ENCODE results near the gene LYRM9.
"Not testable (repeated sequence)": the region's sequence is repeated elsewhere in the genome, so short reads cannot be mapped to it uniquely, and the experiment has no call there.

LYRM9 gene

DNA sequence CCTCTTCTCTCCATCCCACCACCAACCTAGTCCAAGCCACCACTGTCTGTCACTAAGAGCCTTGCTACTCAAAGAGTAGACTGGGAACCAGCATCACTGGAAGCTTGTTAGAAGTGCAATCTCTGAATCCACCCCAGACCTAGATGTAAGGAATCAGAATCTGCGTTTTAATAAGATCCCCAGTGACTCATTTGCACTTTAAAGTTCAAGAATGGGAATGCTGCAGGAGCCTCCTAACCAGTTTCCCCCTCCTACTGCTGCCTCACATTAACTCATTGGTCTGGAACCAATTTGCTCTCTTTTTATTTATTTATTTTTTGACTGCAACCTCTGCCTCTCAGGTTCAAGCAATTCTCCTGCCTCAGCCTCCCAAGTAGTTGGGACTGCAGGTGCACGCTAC is 19.8 kb upstream of the LYRM9 start:
- Mint-ChIP-seq H3K4me1 (no peaks in the 10 kb centered on the region), H3K4me3 (no peak overlapping the region), H3K27me3 (ENCODE audit: low read depth) (peaks cover 36% of the 10 kb centered on the region), H3K36me3 (ENCODE audit: low read depth) (no peaks in the 10 kb centered on the region), H3K9me3 (no peaks in the 10 kb centered on the region), H3K27ac (peak overlapping the region in 1 of 3 experiments; percentile 0)
- TF ChIP-seq, protein P1, sequence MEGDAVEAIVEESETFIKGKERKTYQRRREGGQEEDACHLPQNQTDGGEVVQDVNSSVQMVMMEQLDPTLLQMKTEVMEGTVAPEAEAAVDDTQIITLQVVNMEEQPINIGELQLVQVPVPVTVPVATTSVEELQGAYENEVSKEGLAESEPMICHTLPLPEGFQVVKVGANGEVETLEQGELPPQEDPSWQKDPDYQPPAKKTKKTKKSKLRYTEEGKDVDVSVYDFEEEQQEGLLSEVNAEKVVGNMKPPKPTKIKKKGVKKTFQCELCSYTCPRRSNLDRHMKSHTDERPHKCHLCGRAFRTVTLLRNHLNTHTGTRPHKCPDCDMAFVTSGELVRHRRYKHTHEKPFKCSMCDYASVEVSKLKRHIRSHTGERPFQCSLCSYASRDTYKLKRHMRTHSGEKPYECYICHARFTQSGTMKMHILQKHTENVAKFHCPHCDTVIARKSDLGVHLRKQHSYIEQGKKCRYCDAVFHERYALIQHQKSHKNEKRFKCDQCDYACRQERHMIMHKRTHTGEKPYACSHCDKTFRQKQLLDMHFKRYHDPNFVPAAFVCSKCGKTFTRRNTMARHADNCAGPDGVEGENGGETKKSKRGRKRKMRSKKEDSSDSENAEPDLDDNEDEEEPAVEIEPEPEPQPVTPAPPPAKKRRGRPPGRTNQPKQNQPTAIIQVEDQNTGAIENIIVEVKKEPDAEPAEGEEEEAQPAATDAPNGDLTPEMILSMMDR (IDR thresholded peaks at IDR 0.05; ENCODE audit: unreplicated experiment in 3 of 3), result no peak

DNA sequence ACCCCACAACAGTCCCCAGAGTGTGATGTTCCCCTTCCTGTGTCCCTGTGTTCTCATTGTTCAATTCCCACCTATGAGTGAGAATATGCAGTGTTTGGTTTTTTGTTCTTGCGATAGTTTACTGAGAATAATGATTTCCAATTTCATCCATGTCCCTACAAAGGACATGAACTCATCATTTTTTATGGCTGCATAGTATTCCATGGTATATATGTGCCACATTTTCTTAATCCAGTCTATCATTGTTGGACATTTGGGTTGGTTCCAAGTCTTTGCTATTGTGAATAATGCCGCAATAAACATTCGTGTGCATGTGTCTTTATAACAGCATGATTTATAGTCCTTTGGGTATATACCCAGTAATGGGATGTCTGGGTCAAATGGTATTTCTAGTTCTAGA is 19.1 kb upstream of the LYRM9 start:
- H3K27ac Mint-ChIP-seq; H3K9me3 Mint-ChIP-seq; H3K4me3 Mint-ChIP-seq; H3K36me3 Mint-ChIP-seq (ENCODE audit: low read depth); H3K4me1 Mint-ChIP-seq: not testable (repeated sequence)
- H3K27me3 Mint-ChIP-seq (ENCODE audit: low read depth), result peaks cover 34% of the 10 kb centered on the region

DNA sequence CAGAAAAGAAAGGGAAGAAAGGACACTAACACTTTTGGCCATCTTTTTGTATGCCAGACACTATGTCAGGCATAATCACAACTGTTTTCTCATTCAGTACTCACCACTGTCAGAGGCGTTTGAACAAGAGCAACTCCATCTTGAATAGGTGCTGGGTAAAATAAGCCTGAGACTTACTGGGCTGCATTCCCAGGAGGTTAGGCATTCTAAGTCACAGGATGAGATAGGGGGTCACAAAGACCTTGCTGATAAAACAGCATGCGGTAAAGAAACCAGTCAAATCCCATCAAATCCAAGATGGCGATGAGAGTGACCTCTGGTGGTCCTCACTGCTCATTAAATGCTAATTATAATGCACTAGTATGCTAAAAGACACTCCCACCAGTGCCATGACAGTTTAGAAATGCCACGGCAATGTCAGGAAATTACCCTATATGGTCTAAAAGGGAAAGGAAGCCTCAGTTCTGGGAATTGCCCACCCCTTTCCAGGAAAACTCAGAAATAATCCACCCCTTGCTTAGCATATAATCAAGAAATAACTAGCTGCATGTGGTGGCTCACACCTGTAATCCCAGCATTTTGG is 14.9 kb upstream of the LYRM9 start:
- H3K27ac Mint-ChIP-seq, result no peak overlapping the region
- no peaks in the 10 kb centered on the region for H3K36me3 Mint-ChIP-seq (ENCODE audit: low read depth)
- H3K4me3 Mint-ChIP-seq, result no peak overlapping the region
- peaks cover 18% of the 10 kb centered on the region for H3K4me1 Mint-ChIP-seq
- H3K9me3 Mint-ChIP-seq, result no peaks in the 10 kb centered on the region
- TF ChIP-seq, protein P1 (IDR thresholded peaks at IDR 0.05; ENCODE audit: unreplicated experiment in 3 of 3), result no peak
- H3K27me3 Mint-ChIP-seq (ENCODE audit: low read depth), result peaks cover 24% of the 10 kb centered on the region

DNA sequence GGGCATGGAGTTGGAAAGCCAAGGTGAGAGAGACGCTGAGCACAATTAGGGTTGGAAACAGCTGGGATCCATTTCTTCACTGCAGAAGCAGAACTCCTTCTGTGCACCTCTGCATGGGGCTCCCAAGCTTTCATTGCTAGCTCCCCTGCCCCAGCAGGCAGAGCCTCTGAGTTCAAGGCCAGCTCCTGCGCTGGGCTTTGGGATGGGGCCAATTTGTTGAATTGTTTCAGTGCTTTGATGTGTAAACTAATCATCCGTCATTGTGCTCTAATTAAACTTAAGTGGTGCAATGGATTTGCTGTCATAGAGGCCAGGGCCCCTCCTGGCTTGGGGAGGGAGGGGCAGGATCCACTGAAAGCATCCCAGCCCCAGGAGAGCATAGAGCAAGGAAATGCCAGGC is 13.5 kb upstream of the LYRM9 start:
- Mint-ChIP-seq H3K27ac (no peak overlapping the region), H3K27me3 (ENCODE audit: low read depth) (peaks cover 18% of the 10 kb centered on the region), H3K36me3 (ENCODE audit: low read depth) (no peaks in the 10 kb centered on the region), H3K4me1 (peaks cover 18% of the 10 kb centered on the region), H3K4me3 (no peak overlapping the region), H3K9me3 (no peaks in the 10 kb centered on the region)
- TF ChIP-seq, protein P1 (IDR thresholded peaks at IDR 0.05; ENCODE audit: unreplicated experiment in 3 of 3), result no peak

DNA sequence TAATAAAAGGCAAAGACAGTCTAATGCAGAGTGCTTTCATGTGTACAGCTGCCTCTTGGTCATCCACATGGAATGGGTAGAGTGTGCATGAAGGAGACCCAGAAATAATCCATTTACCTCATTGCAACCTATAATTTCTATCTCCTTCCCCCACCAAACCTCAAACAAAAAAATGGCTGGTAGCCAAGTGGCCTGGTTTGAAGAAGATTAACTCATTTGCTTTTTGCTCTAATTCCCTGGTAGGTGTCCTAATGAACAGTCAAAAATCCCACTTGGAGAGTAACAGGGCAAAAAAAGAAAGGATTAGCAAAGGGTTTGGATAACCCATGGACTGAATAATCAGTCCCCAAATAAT is 13.0 kb upstream of the LYRM9 start:
- Mint-ChIP-seq H3K4me3 (no peak overlapping the region), H3K4me1 (peaks cover 18% of the 10 kb centered on the region), H3K27ac (no peak overlapping the region), H3K9me3 (no peaks in the 10 kb centered on the region), H3K36me3 (ENCODE audit: low read depth) (no peaks in the 10 kb centered on the region), H3K27me3 (ENCODE audit: low read depth) (peaks cover 18% of the 10 kb centered on the region)
- TF ChIP-seq, protein P1 (IDR thresholded peaks at IDR 0.05; ENCODE audit: unreplicated experiment in 3 of 3), result no peak

DNA sequence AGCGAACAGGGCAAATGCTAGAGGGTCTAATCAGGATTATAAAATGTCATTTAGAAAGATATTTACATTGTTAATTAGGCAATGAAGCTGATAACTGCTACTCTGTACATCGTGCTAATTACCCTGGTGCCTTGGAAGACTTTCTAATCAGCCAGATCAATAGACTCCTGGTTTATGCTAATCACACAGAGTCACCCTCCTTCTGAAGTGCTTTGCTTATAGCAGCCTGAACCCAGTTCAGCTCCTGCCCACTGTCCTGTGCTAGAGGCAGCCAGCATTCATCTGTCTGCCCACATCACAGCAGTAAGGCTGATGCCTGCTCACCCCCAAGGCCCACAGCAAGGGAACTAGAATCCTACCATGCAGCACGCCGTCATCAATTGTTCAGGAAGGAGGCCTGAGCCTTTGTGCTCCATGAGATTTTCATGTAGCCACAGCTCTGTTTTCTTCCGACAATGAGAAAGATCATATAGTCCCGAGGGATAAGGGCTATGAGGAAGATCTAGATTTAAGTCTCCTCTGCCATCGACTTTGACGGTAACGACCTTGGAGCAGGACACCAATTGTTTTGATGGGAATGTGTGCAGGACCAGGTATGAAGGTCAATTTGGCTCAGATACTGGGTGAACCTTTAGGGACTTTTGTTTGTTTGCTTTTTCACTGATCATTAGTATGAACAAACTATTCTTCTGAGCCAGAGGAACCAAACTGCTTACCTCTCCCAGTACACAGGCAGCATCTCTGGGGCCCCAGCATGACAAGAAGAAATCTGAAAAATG is 12.5 kb upstream of the LYRM9 start:
- Mint-ChIP-seq H3K9me3 (no peaks in the 10 kb centered on the region), H3K27ac (peak overlapping the region in 1 of 3 experiments; percentile 12), H3K27me3 (ENCODE audit: low read depth) (peaks cover 14% of the 10 kb centered on the region), H3K4me3 (no peak overlapping the region), H3K4me1 (peaks cover 18% of the 10 kb centered on the region), H3K36me3 (ENCODE audit: low read depth) (no peaks in the 10 kb centered on the region)
- TF ChIP-seq, protein P1 (IDR thresholded peaks at IDR 0.05; ENCODE audit: unreplicated experiment in 3 of 3), result no peak
